DND-41 (cell line): ENCODE results near the gene RABGAP1L.

Source experiments
- EZH2 ChIP-seq: IDR thresholded peaks from 3 replicates; pipeline ENCODE4 v1.6.1; 2012; ENCODE audit warnings: borderline replicate concordance, low read depth, mild to moderate bottlenecking, moderate library complexity, low read length, inconsistent platforms; ENCODE audit not compliant: severe bottlenecking
- TF ChIP-seq, protein P1 (sequence below): IDR thresholded peaks from 2 replicates; pipeline ENCODE4 v1.5.1; 2012; ENCODE audit warnings: borderline replicate concordance, low read length, moderate library complexity, mild to moderate bottlenecking; ENCODE audit not compliant: poor library complexity, severe bottlenecking; ENCODE audit errors: extremely low read depth

DNA sequence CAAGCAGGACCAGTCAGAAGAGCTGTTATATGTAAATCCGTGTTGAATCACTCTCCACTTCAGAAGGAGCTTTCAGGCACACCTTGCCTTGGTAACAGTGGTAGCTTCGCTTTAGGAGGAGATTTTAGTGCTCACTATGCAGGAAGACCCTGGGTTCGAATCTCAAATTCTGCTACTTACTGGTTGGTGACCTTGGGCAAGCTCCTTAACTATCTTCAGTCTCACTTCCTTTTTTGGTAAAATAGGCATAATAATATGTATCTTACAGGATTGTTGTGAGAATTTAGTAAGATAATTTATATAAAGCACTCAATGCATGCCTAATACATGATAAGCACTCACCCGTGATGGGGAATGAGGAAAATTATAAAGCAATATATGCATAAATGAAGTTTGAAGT, 241.8 kb downstream of the RABGAP1L start:
- TF ChIP-seq, protein P1, sequence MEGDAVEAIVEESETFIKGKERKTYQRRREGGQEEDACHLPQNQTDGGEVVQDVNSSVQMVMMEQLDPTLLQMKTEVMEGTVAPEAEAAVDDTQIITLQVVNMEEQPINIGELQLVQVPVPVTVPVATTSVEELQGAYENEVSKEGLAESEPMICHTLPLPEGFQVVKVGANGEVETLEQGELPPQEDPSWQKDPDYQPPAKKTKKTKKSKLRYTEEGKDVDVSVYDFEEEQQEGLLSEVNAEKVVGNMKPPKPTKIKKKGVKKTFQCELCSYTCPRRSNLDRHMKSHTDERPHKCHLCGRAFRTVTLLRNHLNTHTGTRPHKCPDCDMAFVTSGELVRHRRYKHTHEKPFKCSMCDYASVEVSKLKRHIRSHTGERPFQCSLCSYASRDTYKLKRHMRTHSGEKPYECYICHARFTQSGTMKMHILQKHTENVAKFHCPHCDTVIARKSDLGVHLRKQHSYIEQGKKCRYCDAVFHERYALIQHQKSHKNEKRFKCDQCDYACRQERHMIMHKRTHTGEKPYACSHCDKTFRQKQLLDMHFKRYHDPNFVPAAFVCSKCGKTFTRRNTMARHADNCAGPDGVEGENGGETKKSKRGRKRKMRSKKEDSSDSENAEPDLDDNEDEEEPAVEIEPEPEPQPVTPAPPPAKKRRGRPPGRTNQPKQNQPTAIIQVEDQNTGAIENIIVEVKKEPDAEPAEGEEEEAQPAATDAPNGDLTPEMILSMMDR: no peak
- TF ChIP-seq EZH2: no peak
